ENCODE measurements around the gene DIP2C. TPM values are rescaled to one million over a fixed set of nuclear protein-coding genes. Genes with fewer than 3 reads are reported as not detected.

Gene DIP2C
- total and polyA plus RNA-seq, 7 experiments from 2014 or later = 1.1 to 8.7 (median 4.5) TPM

- no peaks in the 10 kb centered on the region for H3K36me3 ChIP-seq (ENCODE audit: control insufficient read depth in 2 of 3, insufficient read depth in 3 of 3, low read length in 3 of 3)
- no peaks in the 10 kb centered on the region for H3K27me3 ChIP-seq (ENCODE audit: control insufficient read depth in 2 of 2, insufficient read depth in 2 of 2, low read length in 2 of 2)
- no peak overlapping the region for H3K4me3 ChIP-seq (ENCODE audit: low read length)
- Mint-ChIP-seq H3K27ac (no peak overlapping the region), H3K4me1 (no peaks in the 10 kb centered on the region), H3K9me3 (peaks cover 0 to 7% (median 3%) of the 10 kb centered on the region in 11 donors), H3K4me3 (no peak overlapping the region), H3K36me3 (no peaks in the 10 kb centered on the region), H3K27me3 (peaks cover 0 to 7% (median 4%) of the 10 kb centered on the region in 5 donors)
- H3K9me3 ChIP-seq (ENCODE audit: control insufficient read depth in 2 of 3, low read length in 3 of 3) = no peaks in the 10 kb centered on the region
- no peak for ATAC-seq
- H3K27ac ChIP-seq (ENCODE audit: low read depth, low read length) = no peak overlapping the region
- H3K4me1 ChIP-seq (ENCODE audit: control insufficient read depth in 2 of 2, insufficient read depth in 2 of 2, low read length in 2 of 2) = no peaks in the 10 kb centered on the region
- intact Hi-C loops (cut with micrococcal nuclease) = no loop called here
- CTCF ChIA-PET = no interaction called here
- POLR2A ChIA-PET = no interaction called here
- no peak for DNase-seq
These were observed 16.5 kb downstream of the DIP2C start for GRCh38 chr10:672992-673391.

- Mint-ChIP-seq H3K4me1 (no peaks in the 10 kb centered on the region), H3K9me3 (peaks cover 0 to 7% (median 3%) of the 10 kb centered on the region in 11 donors), H3K27ac (no peak overlapping the region), H3K36me3 (no peaks in the 10 kb centered on the region), H3K27me3 (peaks cover 0 to 7% (median 4%) of the 10 kb centered on the region in 5 donors), H3K4me3 (no peak overlapping the region)
- no peaks in the 10 kb centered on the region for H3K27me3 ChIP-seq (ENCODE audit: control insufficient read depth in 2 of 2, insufficient read depth in 2 of 2, low read length in 2 of 2)
- intact Hi-C loops (cut with micrococcal nuclease) = no loop called here
- H3K9me3 ChIP-seq (ENCODE audit: control insufficient read depth in 2 of 3, low read length in 3 of 3) = no peaks in the 10 kb centered on the region
- no peaks in the 10 kb centered on the region for H3K4me1 ChIP-seq (ENCODE audit: control insufficient read depth in 2 of 2, insufficient read depth in 2 of 2, low read length in 2 of 2)
- H3K27ac ChIP-seq (ENCODE audit: low read depth, low read length) = no peak overlapping the region
- CTCF ChIA-PET = no interaction called here
- no peak for DNase-seq
- POLR2A ChIA-PET = no interaction called here
- no peak for ATAC-seq
- H3K4me3 ChIP-seq (ENCODE audit: low read length) = no peak overlapping the region
- no peaks in the 10 kb centered on the region for H3K36me3 ChIP-seq (ENCODE audit: control insufficient read depth in 2 of 3, insufficient read depth in 3 of 3, low read length in 3 of 3)
These were observed 17.3 kb downstream of the DIP2C start for GRCh38 chr10:672203-672602.

- Mint-ChIP-seq H3K27ac (no peak overlapping the region), H3K9me3 (peaks cover 0 to 7% (median 3%) of the 10 kb centered on the region in 11 donors), H3K4me3 (no peak overlapping the region), H3K27me3 (peaks cover 0 to 6% (median 4%) of the 10 kb centered on the region in 5 donors), H3K4me1 (no peaks in the 10 kb centered on the region), H3K36me3 (no peaks in the 10 kb centered on the region)
- intact Hi-C loops (cut with micrococcal nuclease) = no loop called here
- no peaks in the 10 kb centered on the region for H3K36me3 ChIP-seq (ENCODE audit: control insufficient read depth in 2 of 3, insufficient read depth in 3 of 3, low read length in 3 of 3)
- no peaks in the 10 kb centered on the region for H3K9me3 ChIP-seq (ENCODE audit: control insufficient read depth in 2 of 3, low read length in 3 of 3)
- CTCF ChIA-PET = no interaction called here
- H3K4me1 ChIP-seq (ENCODE audit: control insufficient read depth in 2 of 2, insufficient read depth in 2 of 2, low read length in 2 of 2) = no peaks in the 10 kb centered on the region
- ATAC-seq = no peak
- H3K27ac ChIP-seq (ENCODE audit: low read depth, low read length) = no peak overlapping the region
- H3K4me3 ChIP-seq (ENCODE audit: low read length) = no peak overlapping the region
- H3K27me3 ChIP-seq (ENCODE audit: control insufficient read depth in 2 of 2, insufficient read depth in 2 of 2, low read length in 2 of 2) = no peaks in the 10 kb centered on the region
- DNase-seq = no peak
- POLR2A ChIA-PET = no interaction called here
These were observed 18.5 kb downstream of the DIP2C start for GRCh38 chr10:670990-671389.

- no peaks in the 10 kb centered on the region for H3K36me3 ChIP-seq (ENCODE audit: control insufficient read depth in 2 of 3, insufficient read depth in 3 of 3, low read length in 3 of 3)
- H3K4me1 ChIP-seq (ENCODE audit: control insufficient read depth in 2 of 2, insufficient read depth in 2 of 2, low read length in 2 of 2) = no peaks in the 10 kb centered on the region
- Mint-ChIP-seq H3K27me3 (peaks cover 0 to 5% (median 3%) of the 10 kb centered on the region in 5 donors), H3K4me3 (no peak overlapping the region), H3K4me1 (no peaks in the 10 kb centered on the region), H3K27ac (no peak overlapping the region), H3K9me3 (peaks cover 0 to 7% (median 3%) of the 10 kb centered on the region in 11 donors), H3K36me3 (no peaks in the 10 kb centered on the region)
- H3K27ac ChIP-seq (ENCODE audit: low read depth, low read length) = no peak overlapping the region
- no peaks in the 10 kb centered on the region for H3K9me3 ChIP-seq (ENCODE audit: control insufficient read depth in 2 of 3, low read length in 3 of 3)
- no peak for DNase-seq
- intact Hi-C loops (cut with micrococcal nuclease) = no loop called here
- H3K4me3 ChIP-seq (ENCODE audit: low read length) = no peak overlapping the region
- ChIA-PET POLR2A (no interaction called here), CTCF (no interaction called here)
- ATAC-seq = no peak
- H3K27me3 ChIP-seq (ENCODE audit: control insufficient read depth in 2 of 2, insufficient read depth in 2 of 2, low read length in 2 of 2) = no peaks in the 10 kb centered on the region
These were observed 19.4 kb downstream of the DIP2C start for GRCh38 chr10:670038-670437.

GRCh38 chr10:668786-669485 lies 20.5 kb downstream of the DIP2C start:
- Histone ChIP-seq H3K4me1 (ENCODE audit: control insufficient read depth in 2 of 2, insufficient read depth in 2 of 2, low read length in 2 of 2) (no peaks in the 10 kb centered on the region), H3K36me3 (ENCODE audit: control insufficient read depth in 2 of 3, insufficient read depth in 3 of 3, low read length in 3 of 3) (no peaks in the 10 kb centered on the region), H3K4me3 (ENCODE audit: low read length) (no peak overlapping the region), H3K9me3 (ENCODE audit: control insufficient read depth in 2 of 3, low read length in 3 of 3) (no peaks in the 10 kb centered on the region), H3K27me3 (ENCODE audit: control insufficient read depth in 2 of 2, insufficient read depth in 2 of 2, low read length in 2 of 2) (no peaks in the 10 kb centered on the region), H3K27ac (ENCODE audit: low read depth, low read length) (no peak overlapping the region)
- no peak for DNase-seq
- ChIA-PET CTCF (no interaction called here), POLR2A (no interaction called here)
- Mint-ChIP-seq H3K27ac (no peak overlapping the region), H3K4me1 (no peaks in the 10 kb centered on the region), H3K27me3 (peaks cover 0 to 5% (median under 1%) of the 10 kb centered on the region in 5 donors), H3K36me3 (no peaks in the 10 kb centered on the region), H3K9me3 (peaks cover 0 to 7% (median under 1%) of the 10 kb centered on the region in 11 donors), H3K4me3 (no peak overlapping the region)
- intact Hi-C loops (cut with micrococcal nuclease) = no loop called here
- no peak for ATAC-seq

GRCh38 chr10:667602-668143 lies 21.8 kb downstream of the DIP2C start:
- Mint-ChIP-seq H3K4me3 (no peak overlapping the region), H3K27me3 (peaks cover 0 to 6% (median 5%) of the 10 kb centered on the region in 5 donors), H3K9me3 (peaks cover 0 to 7% (median 0%) of the 10 kb centered on the region in 11 donors), H3K4me1 (peaks cover 0 to 4% (median 0%) of the 10 kb centered on the region in 7 donors), H3K36me3 (no peaks in the 10 kb centered on the region), H3K27ac (no peak overlapping the region)
- DNase-seq (no peak), ATAC-seq (no peak)
- intact Hi-C loops (cut with micrococcal nuclease) = no loop called here
- H3K27me3 ChIP-seq (ENCODE audit: control insufficient read depth in 2 of 2, insufficient read depth in 2 of 2, low read length in 2 of 2) = no peaks in the 10 kb centered on the region
- no peaks in the 10 kb centered on the region for H3K4me1 ChIP-seq (ENCODE audit: control insufficient read depth in 2 of 2, insufficient read depth in 2 of 2, low read length in 2 of 2)
- H3K36me3 ChIP-seq (ENCODE audit: control insufficient read depth in 2 of 3, insufficient read depth in 3 of 3, low read length in 3 of 3) = no peaks in the 10 kb centered on the region
- POLR2A ChIA-PET = no interaction called here
- H3K4me3 ChIP-seq (ENCODE audit: low read length) = no peak overlapping the region
- no peaks in the 10 kb centered on the region for H3K9me3 ChIP-seq (ENCODE audit: control insufficient read depth in 2 of 3, low read length in 3 of 3)
- no peak overlapping the region for H3K27ac ChIP-seq (ENCODE audit: low read depth, low read length)
- CTCF ChIA-PET = no interaction called here

GRCh38 chr10:667096-667495 lies 22.4 kb downstream of the DIP2C start:
- H3K4me1 Mint-ChIP-seq = peaks cover 0 to 6% (median 0%) of the 10 kb centered on the region in 7 donors
- CTCF ChIA-PET = no interaction called here
- H3K36me3 Mint-ChIP-seq = no peaks in the 10 kb centered on the region
- no peak for ATAC-seq
- Histone ChIP-seq H3K4me1 (ENCODE audit: control insufficient read depth in 2 of 2, insufficient read depth in 2 of 2, low read length in 2 of 2) (no peaks in the 10 kb centered on the region), H3K27ac (ENCODE audit: low read depth, low read length) (no peak overlapping the region), H3K9me3 (ENCODE audit: control insufficient read depth in 2 of 3, low read length in 3 of 3) (no peaks in the 10 kb centered on the region), H3K4me3 (ENCODE audit: low read length) (no peak overlapping the region), H3K36me3 (ENCODE audit: control insufficient read depth in 2 of 3, insufficient read depth in 3 of 3, low read length in 3 of 3) (no peaks in the 10 kb centered on the region), H3K27me3 (ENCODE audit: control insufficient read depth in 2 of 2, insufficient read depth in 2 of 2, low read length in 2 of 2) (no peaks in the 10 kb centered on the region)
- POLR2A ChIA-PET = no interaction called here
- H3K27ac Mint-ChIP-seq = no peak overlapping the region
- H3K27me3 Mint-ChIP-seq = peaks cover 0 to 9% (median 7%) of the 10 kb centered on the region in 5 donors
- intact Hi-C loops (cut with micrococcal nuclease) = no loop called here
- DNase-seq = no peak
- peaks cover 0 to 7% (median 0%) of the 10 kb centered on the region in 11 donors for H3K9me3 Mint-ChIP-seq
- no peak overlapping the region for H3K4me3 Mint-ChIP-seq
